Stomach (tissue), 9 donors: ENCODE results near the gene ASTN1. TPM values are rescaled to one million over a fixed set of nuclear protein-coding genes. Genes with fewer than 3 reads are reported as not detected.
A peak's percentile ranks its signal among the peaks of the same experiment; 100 is the strongest.

Source experiments
- DNase-seq, 2 donors: peaks; one replicate each; pipeline versions ENCODE4 v3.0.0 to v3.0.0-alpha.2; 2013 to 2019
- H3K27ac ChIP-seq, 5 donors: fragments of 200-600 bp in 4 of 5; sonication (generic) in 4 of 5; one replicate each; pipeline ENCODE4 v1.5.1; 2013 to 2019; ENCODE audit warnings: mild to moderate bottlenecking in 1 of 5, moderate library complexity in 1 of 5
- H3K27me3 ChIP-seq, 3 donors: fragments of 200-600 bp; sonication (generic); one replicate each; pipeline ENCODE4 v1.5.1; 2017 to 2019; ENCODE audit warnings: mixed run types in 1 of 3
- H3K36me3 ChIP-seq, 4 donors: fragments of 200-600 bp; sonication (generic); 1 replicate in 3 of 4; 2 replicates in 1 of 4; pipeline ENCODE4 v1.5.1; 2016 to 2019
- H3K4me1 ChIP-seq, 4 donors: fragments of 200-600 bp; sonication (generic); one replicate each; pipeline ENCODE4 v1.5.1; 2016 to 2019
- H3K4me3 ChIP-seq, 4 donors: fragments of 200-600 bp; sonication (generic) in 3 of 4; one replicate each; pipeline ENCODE4 v1.5.1; 2016 to 2019; ENCODE audit warnings: mild to moderate bottlenecking in 1 of 4
- H3K9me3 ChIP-seq, 4 donors: fragments of 200-600 bp; sonication (generic); one replicate each; pipeline ENCODE4 v1.5.1; 2016 to 2019
- EP300 ChIP-seq: sonication (generic); formaldehyde crosslinking; IDR thresholded peaks from one replicate; pipeline ENCODE4 v1.6.1; 2017; ENCODE audit warnings: antibody characterized with exemption
- POLR2A ChIP-seq, 4 donors: fragments of 450-650 bp; IDR thresholded peaks; one replicate each; pipeline ENCODE4 v1.6.1; 2016; ENCODE audit warnings: antibody characterized with exemption in 4 of 4, control low read depth in 2 of 4, mild to moderate bottlenecking in 1 of 4, moderate library complexity in 1 of 4
- POLR2AphosphoS5 ChIP-seq, 3 donors: sonication (generic); formaldehyde crosslinking; IDR thresholded peaks; one replicate each; pipeline ENCODE4 v1.6.1; 2016; ENCODE audit warnings: antibody characterized with exemption in 3 of 3
- WGBS, 5 donors: extraction: QIAGEN DNeasy Blood & Tissue Kit in 3 of 5; methylation state at CpG; one replicate each; pipeline versions ENCODE4 v1.1.5 to v1.1.7; 2013 to 2018; 5-methylcytosine and 5-hydroxymethylcytosine counted together
- intact Hi-C: fragments of 100-400 bp; cut with DNase I; formaldehyde crosslinking; loops from one replicate; pipeline ENCODE4 v1.15.1; 2023; ENCODE audit warnings: low total_unique reads
- polyA plus RNA-seq, 3 donors: library from polyadenylated mRNA; stranded (reverse); fragments of 200-250 nt; gene quantifications; one replicate each; pipeline ENCODE4 v1.2.3, GENCODE V29; 2013
- total RNA-seq, 5 donors: library from RNA; depleted of rRNA; stranded (reverse); fragments of >200 nt; gene quantifications; one replicate each; pipeline versions ENCODE4 v1.1.0 to v1.2.3, GENCODE V29; 2014 to 2016
- TF ChIP-seq, protein P1 (sequence below), 7 experiments: fragments of 450-650 bp in 4 of 7; fragments of 200-600 bp in 3 of 7; sonication (generic) in 3 of 7; IDR thresholded peaks; one replicate each; pipeline ENCODE4 v1.5.1; 2016 to 2019; ENCODE audit warnings: antibody characterized with exemption in 7 of 7, control low read depth in 2 of 7, mild to moderate bottlenecking in 1 of 7
- donor health status: healthy with polysubstance abuse.
- donor health status: Bipolar disorder and iron deficiency.
- donor health status: healthy.

The ASTN1 gene
- total and polyA plus RNA-seq, 8 donors, result 0.13 to 2.4 (median 0.51) TPM; not detected in 4

DNA sequence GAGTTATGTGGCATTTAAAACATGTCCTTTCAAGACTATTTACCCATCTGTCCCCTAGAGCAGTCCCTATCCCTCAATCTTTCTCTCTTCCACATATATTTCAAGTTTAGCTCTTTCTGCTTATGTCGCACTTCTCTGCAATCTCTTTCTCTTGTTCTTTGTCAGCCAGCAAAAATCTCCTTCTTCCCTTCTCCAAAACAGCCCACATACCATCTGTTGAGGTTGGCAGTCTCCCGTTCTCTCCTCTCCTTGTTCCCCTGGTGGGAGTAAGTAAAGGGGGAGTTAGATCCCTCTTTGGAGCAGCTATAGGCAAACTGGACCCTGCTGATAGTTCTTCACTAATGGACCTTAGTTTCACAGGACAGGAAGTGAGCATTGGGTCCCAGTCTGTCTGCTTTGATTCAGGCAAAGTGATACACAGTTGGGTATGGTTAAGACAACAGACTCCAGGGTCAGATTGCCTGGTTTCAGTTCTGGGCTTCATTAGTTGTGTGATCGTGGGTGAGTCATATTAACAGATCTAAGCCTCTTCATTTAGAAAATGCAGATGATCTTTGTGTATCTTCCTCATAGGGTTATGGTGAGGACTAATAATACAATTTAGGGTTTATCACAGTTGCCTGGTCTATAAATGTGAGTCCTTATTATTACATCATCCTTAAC is 25.9 kb upstream of the ASTN1 start:
- H3K27ac ChIP-seq, result no peak overlapping the region
- DNase-seq, result no peak
- no peak overlapping the region for H3K4me3 ChIP-seq
- no peak for TF ChIP-seq POLR2A (IDR thresholded peaks at IDR 0.05)
- TF ChIP-seq, protein P1, sequence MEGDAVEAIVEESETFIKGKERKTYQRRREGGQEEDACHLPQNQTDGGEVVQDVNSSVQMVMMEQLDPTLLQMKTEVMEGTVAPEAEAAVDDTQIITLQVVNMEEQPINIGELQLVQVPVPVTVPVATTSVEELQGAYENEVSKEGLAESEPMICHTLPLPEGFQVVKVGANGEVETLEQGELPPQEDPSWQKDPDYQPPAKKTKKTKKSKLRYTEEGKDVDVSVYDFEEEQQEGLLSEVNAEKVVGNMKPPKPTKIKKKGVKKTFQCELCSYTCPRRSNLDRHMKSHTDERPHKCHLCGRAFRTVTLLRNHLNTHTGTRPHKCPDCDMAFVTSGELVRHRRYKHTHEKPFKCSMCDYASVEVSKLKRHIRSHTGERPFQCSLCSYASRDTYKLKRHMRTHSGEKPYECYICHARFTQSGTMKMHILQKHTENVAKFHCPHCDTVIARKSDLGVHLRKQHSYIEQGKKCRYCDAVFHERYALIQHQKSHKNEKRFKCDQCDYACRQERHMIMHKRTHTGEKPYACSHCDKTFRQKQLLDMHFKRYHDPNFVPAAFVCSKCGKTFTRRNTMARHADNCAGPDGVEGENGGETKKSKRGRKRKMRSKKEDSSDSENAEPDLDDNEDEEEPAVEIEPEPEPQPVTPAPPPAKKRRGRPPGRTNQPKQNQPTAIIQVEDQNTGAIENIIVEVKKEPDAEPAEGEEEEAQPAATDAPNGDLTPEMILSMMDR (IDR thresholded peaks at IDR 0.05), result no peak
- no peak for TF ChIP-seq EP300
- no peak for TF ChIP-seq POLR2AphosphoS5 (IDR thresholded peaks at IDR 0.05)
- 57 to 77% (median 70%) methylated on average over 3 of the region's 3 CpGs for WGBS, 5 donors
- H3K9me3 ChIP-seq, result peaks cover 0 to 3% (median 0%) of the 10 kb centered on the region in 4 donors
- H3K36me3 ChIP-seq, result no peaks in the 10 kb centered on the region
- no peaks in the 10 kb centered on the region for H3K4me1 ChIP-seq
- peaks cover 0 to 7% (median 0%) of the 10 kb centered on the region in 3 donors for H3K27me3 ChIP-seq
- intact Hi-C loops, result no loop called here

DNA sequence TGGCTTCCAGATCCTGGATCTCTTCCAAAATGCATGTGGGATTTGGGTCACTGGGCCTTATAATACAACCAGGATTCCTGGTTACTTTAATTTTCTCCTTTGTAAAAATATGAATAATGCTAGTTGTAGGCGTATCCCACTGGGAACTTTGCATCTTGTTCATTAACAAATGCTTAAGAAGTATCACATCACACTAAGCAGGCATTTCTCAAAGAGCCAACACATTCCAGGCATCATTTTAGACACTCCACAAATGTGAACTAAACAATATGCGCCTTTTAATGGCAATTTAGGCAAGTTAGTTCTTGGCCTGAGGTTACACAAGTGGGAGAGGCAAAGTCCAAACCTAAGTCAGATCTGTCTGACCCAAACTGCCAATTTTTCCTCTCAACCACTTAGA is 22.1 kb upstream of the ASTN1 start:
- WGBS, 5 donors, result 91 to 96% (median 94%) methylated on average over 2 of the region's 2 CpGs
- no peak overlapping the region for H3K4me3 ChIP-seq
- DNase-seq, result no peak
- no peaks in the 10 kb centered on the region for H3K36me3 ChIP-seq
- peaks cover 0 to 19% (median 3%) of the 10 kb centered on the region in 3 donors for H3K27me3 ChIP-seq
- no peak overlapping the region for H3K27ac ChIP-seq
- peaks cover 3 to 6% (median 4%) of the 10 kb centered on the region in 4 donors for H3K4me1 ChIP-seq
- intact Hi-C loops, result loop anchor here (10.0 kb wide), 1 partner anchor 292 kb away; no protein-coding TSS in a partner anchor
- peaks cover 0 to 8% (median 0%) of the 10 kb centered on the region in 4 donors for H3K9me3 ChIP-seq
- no peak for TF ChIP-seq EP300
- TF ChIP-seq POLR2AphosphoS5 (IDR thresholded peaks at IDR 0.05), result no peak
- TF ChIP-seq POLR2A (IDR thresholded peaks at IDR 0.05), result no peak
- TF ChIP-seq, protein P1 (IDR thresholded peaks at IDR 0.05), result no peak

DNA sequence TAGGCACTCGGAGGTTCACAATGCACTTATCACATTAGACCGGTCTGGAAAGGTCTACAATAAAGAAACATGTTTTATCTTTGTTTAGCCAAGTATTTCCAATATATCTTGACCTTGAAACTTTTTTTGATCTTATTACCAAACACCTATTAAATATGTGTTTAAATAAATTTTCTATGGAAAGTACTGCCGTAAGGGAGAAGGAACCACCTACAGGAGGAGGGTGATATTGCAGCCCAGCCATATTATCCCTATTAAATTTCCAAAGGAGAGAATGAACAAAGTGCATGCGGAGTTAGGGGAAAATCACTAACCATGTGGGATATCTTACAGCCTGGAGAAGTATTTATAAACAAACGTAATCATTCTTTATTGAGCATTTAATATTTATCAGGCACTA is 20.7 kb upstream of the ASTN1 start:
- intact Hi-C loops, result loop anchor here (10.0 kb wide), 1 partner anchor 290 kb away; no protein-coding TSS in a partner anchor

DNA sequence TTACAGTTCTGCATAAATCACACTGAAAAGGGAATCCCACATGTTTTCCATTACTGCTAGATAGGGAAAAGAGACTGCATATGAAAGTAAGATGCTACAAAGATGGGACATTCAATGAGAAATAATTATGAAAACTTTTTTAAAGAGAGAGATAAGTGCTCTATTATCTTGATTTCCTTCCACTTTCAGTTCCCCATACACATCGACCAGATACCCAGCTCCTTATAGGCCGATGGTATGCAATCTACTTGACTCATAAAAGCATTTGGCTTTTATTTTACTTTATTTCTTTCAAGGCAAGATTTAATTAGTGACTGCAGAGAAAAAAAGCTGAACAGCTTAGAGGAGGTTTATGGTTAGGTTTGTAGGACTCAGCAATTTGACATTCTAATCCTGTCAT is 19.3 kb upstream of the ASTN1 start:
- DNase-seq, result no peak
- Histone ChIP-seq H3K4me3 (no peak overlapping the region), H3K4me1 (peaks cover 7 to 11% (median 9%) of the 10 kb centered on the region in 4 donors), H3K27me3 (peaks cover 0 to 36% (median 9%) of the 10 kb centered on the region in 3 donors), H3K27ac (no peak overlapping the region), H3K36me3 (no peaks in the 10 kb centered on the region), H3K9me3 (peaks cover 0 to 8% (median 0%) of the 10 kb centered on the region in 4 donors)
- no peak for TF ChIP-seq POLR2A (IDR thresholded peaks at IDR 0.05)
- TF ChIP-seq POLR2AphosphoS5 (IDR thresholded peaks at IDR 0.05), result no peak
- no peak for TF ChIP-seq EP300
- TF ChIP-seq, protein P1 (IDR thresholded peaks at IDR 0.05), result no peak
- 66 to 83% (median 78%) methylated on average over 2 of the region's 2 CpGs for WGBS, 5 donors
- intact Hi-C loops, result loop anchor here (10.0 kb wide), 1 partner anchor 289 kb away; no protein-coding TSS in a partner anchor

More for the DNA sequence above, 20.7 kb upstream of the ASTN1 start:
- Histone ChIP-seq H3K4me3 (no peak overlapping the region), H3K27ac (no peak overlapping the region), H3K9me3 (peaks cover 0 to 8% (median 0%) of the 10 kb centered on the region in 4 donors), H3K4me1 (peaks cover 7 to 11% (median 9%) of the 10 kb centered on the region in 4 donors), H3K36me3 (no peaks in the 10 kb centered on the region), H3K27me3 (peaks cover 0 to 33% (median 9%) of the 10 kb centered on the region in 3 donors)
- 57 to 68% (median 58%) methylated on average over 5 of the region's 5 CpGs for WGBS, 5 donors
- no peak for DNase-seq
- TF ChIP-seq EP300, result no peak
- TF ChIP-seq, protein P1 (IDR thresholded peaks at IDR 0.05), result peak in 2 of 7 experiments; percentile 22 to 29
